Stimulated activated naive CD8-positive, alpha-beta T cell treated with anti-CD3 and anti-CD28 coated beads, Interleukin-15, amount 100 ng/mL, for 72 hours (primary cell): Measurements from ENCODE around the gene ATG7.
"Not testable (repeated sequence)": the region's sequence is repeated elsewhere in the genome, so short reads cannot be mapped to it uniquely, and the experiment has no call there.

Experiments used
- ATAC-seq: fragments of 150-1000 bp; cut with Tn5 transposase; 2 replicates; pipeline ENCODE4 v1.10.0; 2021; ENCODE audit warnings: mild to moderate bottlenecking, moderate library complexity
- DNase-seq, 2 donors: peaks; one replicate each; pipeline ENCODE4 v3.0.0; 2021 to 2022
- H3K27ac Mint-ChIP-seq, 2 donors: one replicate each; pipeline ENCODE4 v1.8.0; 2022; ENCODE audit warnings: mild to moderate bottlenecking in 2 of 2, mixed read lengths in 2 of 2, moderate library complexity in 2 of 2
- H3K27me3 Mint-ChIP-seq: one replicate; pipeline ENCODE4 v1.8.0; 2022; ENCODE audit warnings: mixed read lengths
- H3K4me1 Mint-ChIP-seq: one replicate; pipeline ENCODE4 v1.8.0; 2022; ENCODE audit warnings: mild to moderate bottlenecking, mixed read lengths
- H3K4me3 Mint-ChIP-seq, 2 donors: one replicate each; pipeline ENCODE4 v1.8.0; 2022; ENCODE audit warnings: mild to moderate bottlenecking in 2 of 2, mixed read lengths in 2 of 2, moderate library complexity in 1 of 2
- H3K9me3 Mint-ChIP-seq, 2 donors: one replicate each; pipeline ENCODE4 v1.8.0; 2022; ENCODE audit warnings: mixed read lengths in 2 of 2

The ATG7 gene

DNA sequence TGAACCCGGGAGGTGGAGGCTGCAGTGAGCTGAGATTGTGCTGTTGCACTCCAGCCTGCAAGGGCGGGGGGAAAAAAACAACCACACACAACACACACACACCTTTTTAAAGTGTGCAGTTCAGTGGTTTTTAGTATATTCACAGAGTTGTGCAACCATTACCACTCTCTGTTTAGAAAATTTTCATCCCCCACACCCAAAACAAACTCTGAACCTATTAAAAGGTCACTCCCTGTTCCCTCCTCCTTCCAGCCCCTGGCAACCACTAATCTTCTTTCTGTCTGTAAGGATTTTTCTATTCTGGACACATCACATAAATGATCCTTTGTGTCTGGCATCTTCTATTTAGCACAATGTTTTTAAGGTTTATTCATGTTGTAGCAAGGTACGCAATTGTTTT is 159.1 kb downstream of the ATG7 start:
- Mint-ChIP-seq H3K27me3 (no peaks in the 10 kb centered on the region), H3K4me1 (no peaks in the 10 kb centered on the region), H3K27ac (no peak overlapping the region), H3K4me3 (no peak overlapping the region), H3K9me3 (no peaks in the 10 kb centered on the region)
- no peak for DNase-seq
- ATAC-seq = no peak

DNA sequence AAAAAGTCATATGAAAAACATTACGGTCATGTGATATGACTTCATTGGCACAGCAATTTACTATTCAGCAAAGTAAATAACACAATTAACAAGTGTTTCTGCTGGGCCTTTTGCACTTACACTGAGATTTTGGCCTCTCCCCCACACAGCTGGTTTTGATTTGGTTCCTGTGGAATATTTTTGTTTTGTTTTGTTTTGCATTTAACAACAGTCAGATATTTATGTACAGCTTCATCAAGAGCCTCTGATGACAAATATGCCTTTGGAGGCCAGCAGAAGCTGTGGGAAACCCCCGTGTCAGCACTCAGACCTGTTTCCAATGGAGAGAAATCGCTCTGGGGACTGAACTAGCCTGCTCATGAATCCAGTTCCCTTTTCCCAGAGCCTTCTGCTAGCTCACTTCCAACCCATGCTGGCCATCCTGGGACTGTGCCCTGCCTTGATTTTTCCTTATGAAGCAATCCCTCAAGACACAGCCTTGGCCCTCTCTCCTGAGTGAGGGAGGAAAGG is 161.9 kb downstream of the ATG7 start:
- Mint-ChIP-seq H3K27ac (peak overlapping the region; percentile 15 to 74), H3K4me1 (no peaks in the 10 kb centered on the region), H3K9me3 (no peaks in the 10 kb centered on the region), H3K27me3 (no peaks in the 10 kb centered on the region), H3K4me3 (no peak overlapping the region)
- DNase-seq = no peak
- no peak for ATAC-seq

DNA sequence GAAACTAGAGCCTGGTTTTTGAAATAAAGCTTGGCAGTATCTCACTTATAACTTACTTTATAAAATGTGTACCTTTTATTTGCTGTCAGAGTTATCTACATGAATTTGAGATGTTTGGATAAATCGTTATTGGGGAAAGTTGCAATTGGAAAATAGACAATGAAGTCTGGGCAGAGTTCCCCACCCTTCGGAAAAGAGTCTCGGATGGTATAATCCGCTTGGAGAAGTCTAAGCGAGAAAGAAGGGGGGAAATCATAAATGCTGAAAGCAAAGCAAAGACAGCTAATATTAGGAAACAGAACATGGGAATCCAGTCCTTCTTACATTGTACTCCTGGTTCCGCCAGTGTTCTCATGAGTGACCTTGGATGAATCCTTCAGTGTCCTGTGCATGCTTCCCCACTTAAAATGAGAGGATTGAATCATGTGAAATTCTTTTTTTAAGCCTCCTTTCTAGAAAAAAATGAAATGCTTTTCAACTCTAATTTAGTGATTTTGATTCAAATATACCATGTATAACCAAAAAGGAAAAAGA is 162.4 kb downstream of the ATG7 start:
- no peak overlapping the region for H3K4me3 Mint-ChIP-seq
- no peaks in the 10 kb centered on the region for H3K9me3 Mint-ChIP-seq
- no peaks in the 10 kb centered on the region for H3K4me1 Mint-ChIP-seq
- ATAC-seq (no peak), DNase-seq (no peak)
- no peaks in the 10 kb centered on the region for H3K27me3 Mint-ChIP-seq
- peak overlapping the region in 1 of 2 donors; percentile 15 for H3K27ac Mint-ChIP-seq

DNA sequence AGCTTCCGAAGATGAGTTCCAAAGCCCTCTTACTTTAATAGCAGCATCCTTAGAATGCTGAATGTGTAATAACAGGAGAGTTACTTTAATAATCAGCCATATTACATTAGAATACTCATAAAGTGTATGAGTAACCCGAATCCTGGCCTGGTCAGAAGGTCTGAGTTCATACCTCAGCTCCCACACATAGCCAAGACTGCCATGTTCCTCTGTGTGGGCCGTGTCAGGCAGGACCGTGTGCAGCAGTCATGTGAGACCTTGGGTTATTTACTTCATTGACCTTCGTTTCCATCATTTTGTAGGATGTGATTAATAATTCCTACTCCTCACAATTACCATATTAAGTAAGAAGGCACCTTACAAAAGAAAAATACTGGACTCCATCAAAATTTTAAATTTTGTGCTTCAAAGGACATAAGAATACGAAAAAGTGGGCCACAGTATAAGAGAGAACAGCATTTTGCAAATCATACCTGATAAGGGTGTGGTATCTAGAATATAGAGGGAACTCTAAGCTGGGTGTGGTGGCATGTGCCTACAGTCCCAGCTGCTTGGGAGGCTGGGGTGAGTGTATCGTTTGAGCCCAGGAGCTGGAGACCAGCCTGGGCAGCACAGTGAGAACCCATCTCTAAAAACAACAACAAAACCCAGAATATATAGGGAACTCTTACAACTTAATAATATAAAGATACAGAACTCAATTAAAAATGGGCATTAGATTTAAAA is 163.4 kb downstream of the ATG7 start:
- no peak overlapping the region for H3K27ac Mint-ChIP-seq
- DNase-seq = no peak
- H3K9me3 Mint-ChIP-seq = no peaks in the 10 kb centered on the region
- H3K4me1 Mint-ChIP-seq = no peaks in the 10 kb centered on the region
- no peaks in the 10 kb centered on the region for H3K27me3 Mint-ChIP-seq
- H3K4me3 Mint-ChIP-seq = no peak overlapping the region
- no peak for ATAC-seq

DNA sequence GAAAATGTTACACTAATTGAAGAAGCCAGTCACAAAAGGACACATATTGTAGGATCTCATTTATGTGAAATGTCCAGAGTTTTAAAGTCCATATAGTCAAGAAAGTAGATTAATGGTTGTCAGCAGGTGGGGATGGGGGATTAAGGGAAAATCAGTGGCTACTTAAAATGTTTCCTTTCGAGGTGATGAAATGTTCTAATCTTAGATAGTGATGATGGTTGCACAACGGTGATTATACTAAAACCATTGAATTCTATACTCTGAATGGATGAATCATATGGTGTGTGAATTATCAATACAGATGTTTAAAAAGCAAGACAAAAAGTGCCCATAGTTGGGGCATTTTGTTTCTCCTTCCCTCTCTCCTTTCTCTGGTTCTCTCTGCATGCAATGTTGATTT is 164.6 kb downstream of the ATG7 start:
- H3K9me3 Mint-ChIP-seq = no peaks in the 10 kb centered on the region
- ATAC-seq (no peak), DNase-seq (no peak)
- no peak overlapping the region for H3K4me3 Mint-ChIP-seq
- H3K27me3 Mint-ChIP-seq = no peaks in the 10 kb centered on the region
- no peaks in the 10 kb centered on the region for H3K4me1 Mint-ChIP-seq
- H3K27ac Mint-ChIP-seq = no peak overlapping the region

DNA sequence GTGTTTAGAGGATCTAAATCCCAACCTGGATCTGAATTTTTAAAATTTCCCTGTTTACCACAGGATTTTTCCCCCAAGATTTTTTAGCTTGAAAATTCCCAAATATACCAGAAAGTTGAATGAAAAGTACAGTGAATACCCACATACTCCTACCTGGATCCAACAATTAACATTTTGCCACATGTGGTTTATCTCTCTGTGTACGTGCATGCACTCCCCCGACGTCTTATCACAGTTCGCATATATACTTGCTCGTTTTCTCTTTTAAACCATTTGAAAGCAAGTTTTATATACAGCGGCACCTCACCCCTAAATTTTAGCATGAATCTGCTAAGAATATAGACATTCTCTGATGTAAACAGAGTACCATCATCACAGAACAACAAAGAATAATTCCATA is 165.3 kb downstream of the ATG7 start:
- ATAC-seq (no peak), DNase-seq (no peak)
- Mint-ChIP-seq H3K4me3 (no peak overlapping the region), H3K9me3 (no peaks in the 10 kb centered on the region), H3K4me1 (no peaks in the 10 kb centered on the region), H3K27ac (no peak overlapping the region), H3K27me3 (no peaks in the 10 kb centered on the region)

DNA sequence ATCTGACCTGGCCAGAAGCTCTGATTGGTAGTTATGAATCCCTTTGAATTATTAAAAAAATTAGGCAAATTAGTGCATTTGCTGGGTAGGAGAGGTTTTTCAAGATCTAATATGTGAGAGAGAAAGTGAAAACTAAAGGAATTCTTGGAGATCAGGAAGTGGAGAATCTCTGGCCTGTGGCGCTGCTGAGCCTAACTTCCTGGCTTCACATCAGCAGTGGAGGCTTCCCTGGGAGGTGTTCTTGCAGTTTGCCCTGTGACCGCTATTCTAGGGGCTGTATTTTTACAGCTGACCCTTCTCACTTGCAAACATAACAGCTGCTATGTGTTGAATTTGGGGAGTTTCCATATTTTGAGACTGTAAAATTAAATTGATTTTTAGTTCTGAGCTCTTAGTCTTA is 166.4 kb downstream of the ATG7 start:
- H3K4me3 Mint-ChIP-seq = no peak overlapping the region
- no peaks in the 10 kb centered on the region for H3K9me3 Mint-ChIP-seq
- ATAC-seq (no peak), DNase-seq (no peak)
- H3K4me1 Mint-ChIP-seq = no peaks in the 10 kb centered on the region
- H3K27ac Mint-ChIP-seq = no peak overlapping the region
- H3K27me3 Mint-ChIP-seq = no peaks in the 10 kb centered on the region

DNA sequence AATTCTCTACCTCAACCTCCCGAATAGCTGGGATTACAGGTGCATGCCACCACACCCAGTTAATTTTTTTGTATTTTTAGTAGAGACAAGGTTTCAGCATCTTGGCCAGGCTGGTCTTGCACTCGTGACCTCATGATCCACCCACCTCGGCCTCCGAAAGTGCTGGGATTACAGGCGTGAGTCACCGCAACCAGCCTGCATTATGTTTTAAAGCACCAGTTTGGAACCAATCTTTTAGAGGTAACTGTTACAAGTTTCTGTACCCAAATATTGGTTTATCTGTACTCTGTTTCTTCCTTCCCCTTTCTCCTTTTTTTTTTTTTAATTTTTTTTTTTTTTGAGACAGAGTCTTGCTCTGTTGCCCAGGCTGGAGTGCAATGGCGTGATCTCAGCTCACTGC is 169.1 kb downstream of the ATG7 start:
- DNase-seq, H3K4me3 Mint-ChIP-seq, ATAC-seq, H3K27me3 Mint-ChIP-seq, H3K9me3 Mint-ChIP-seq, H3K27ac Mint-ChIP-seq, H3K4me1 Mint-ChIP-seq: not testable (repeated sequence)

DNA sequence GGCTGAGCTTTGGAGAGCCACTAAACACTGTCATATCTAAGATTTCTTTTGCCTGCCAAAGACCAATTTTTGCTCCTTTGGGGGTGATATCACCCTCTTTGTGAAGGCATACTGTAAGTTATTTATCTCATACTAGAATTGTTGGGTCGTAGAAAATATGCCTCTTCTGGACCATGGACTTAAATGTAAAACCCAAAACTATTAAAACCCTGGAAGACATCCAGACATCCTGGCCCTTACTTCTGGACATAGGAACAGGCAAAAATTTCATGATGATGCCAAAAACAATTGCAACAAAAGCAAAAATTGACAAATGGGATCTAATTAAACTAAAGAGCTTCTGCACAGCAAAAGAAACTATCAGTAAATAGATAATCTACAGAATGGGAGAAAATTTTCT is 172.2 kb downstream of the ATG7 start:
- Mint-ChIP-seq H3K9me3 (no peaks in the 10 kb centered on the region), H3K27me3 (no peaks in the 10 kb centered on the region), H3K27ac (no peak overlapping the region), H3K4me1 (no peaks in the 10 kb centered on the region), H3K4me3 (no peak overlapping the region)
- no peak for DNase-seq
- no peak for ATAC-seq

DNA sequence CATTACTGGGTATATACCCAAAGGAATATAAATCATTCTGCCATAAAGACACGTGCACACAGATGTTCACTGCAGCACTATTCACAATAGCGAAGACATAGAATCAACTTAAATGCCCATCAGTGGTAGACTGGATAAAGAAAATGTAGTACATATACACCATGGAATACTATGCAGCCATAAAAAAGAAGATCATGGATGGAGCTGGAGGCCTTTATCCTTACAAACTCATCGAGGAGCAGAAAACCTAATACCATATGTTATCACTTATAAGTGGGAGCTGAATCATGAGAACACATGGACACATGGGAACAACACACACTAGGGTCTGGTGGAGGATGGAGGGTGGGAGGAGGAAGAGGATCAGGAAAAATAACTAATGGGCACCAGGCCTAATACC is 173.0 kb downstream of the ATG7 start:
- H3K4me1 Mint-ChIP-seq, H3K27ac Mint-ChIP-seq: not testable (repeated sequence)

DNA sequence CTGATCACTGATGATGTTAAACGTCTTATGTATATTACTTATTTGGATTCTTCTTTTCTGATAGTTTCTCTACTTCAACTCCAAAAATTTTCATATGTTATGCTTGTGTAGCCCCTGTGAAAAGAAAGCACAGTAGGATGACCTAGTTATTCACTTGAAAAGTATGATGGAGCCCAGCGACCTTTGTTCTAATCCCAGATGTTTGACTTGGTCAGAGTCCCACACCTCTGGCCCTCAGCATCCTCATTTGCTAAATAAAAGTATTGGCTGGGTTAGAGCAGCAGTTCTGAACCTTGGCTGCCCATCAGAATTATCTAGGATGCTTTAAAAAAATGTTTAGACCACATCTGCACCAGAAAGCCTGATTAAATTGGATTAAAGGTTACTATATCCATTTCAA is 173.7 kb downstream of the ATG7 start:
- DNase-seq (no peak), ATAC-seq (no peak)
- Mint-ChIP-seq H3K4me1 (no peaks in the 10 kb centered on the region), H3K27ac (no peak overlapping the region), H3K9me3 (no peaks in the 10 kb centered on the region), H3K27me3 (no peaks in the 10 kb centered on the region), H3K4me3 (no peak overlapping the region)

More for the DNA sequence above, 173.0 kb downstream of the ATG7 start:
- not testable (repeated sequence) for H3K27me3 Mint-ChIP-seq, H3K4me3 Mint-ChIP-seq, ATAC-seq, H3K9me3 Mint-ChIP-seq, DNase-seq

DNA sequence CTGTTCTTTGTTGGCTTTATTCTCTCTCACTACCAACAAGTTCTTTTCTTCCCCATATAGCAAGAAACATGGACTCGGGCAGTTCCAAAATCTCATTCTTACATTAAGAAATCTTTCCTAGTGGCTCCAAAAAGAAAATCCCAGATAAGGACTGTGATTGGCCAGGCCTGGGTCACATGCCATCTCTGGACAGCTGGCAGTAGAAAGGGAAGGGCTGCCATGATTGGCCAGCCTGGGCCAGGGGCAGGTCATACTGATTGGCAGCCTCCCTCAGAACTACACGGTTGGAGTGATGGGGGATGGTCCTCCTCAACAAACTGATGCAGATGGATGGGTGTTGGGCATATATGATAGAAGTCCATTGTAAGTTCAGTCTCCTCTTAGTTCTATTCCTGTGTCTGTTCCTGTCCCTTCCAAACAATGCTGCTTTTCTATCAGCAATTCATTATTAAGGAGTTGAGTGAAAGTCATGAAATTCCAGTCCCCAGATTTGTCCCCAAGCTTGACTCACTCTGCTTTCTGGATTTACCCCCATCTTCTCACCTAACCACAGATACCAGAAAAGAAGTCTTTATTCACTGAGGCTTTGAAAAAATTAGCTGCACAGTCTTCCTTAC is 175.5 kb downstream of the ATG7 start:
- Mint-ChIP-seq H3K4me3 (no peak overlapping the region), H3K27ac (no peak overlapping the region), H3K27me3 (no peaks in the 10 kb centered on the region), H3K9me3 (no peaks in the 10 kb centered on the region), H3K4me1 (no peaks in the 10 kb centered on the region)
- DNase-seq (no peak), ATAC-seq (no peak)

DNA sequence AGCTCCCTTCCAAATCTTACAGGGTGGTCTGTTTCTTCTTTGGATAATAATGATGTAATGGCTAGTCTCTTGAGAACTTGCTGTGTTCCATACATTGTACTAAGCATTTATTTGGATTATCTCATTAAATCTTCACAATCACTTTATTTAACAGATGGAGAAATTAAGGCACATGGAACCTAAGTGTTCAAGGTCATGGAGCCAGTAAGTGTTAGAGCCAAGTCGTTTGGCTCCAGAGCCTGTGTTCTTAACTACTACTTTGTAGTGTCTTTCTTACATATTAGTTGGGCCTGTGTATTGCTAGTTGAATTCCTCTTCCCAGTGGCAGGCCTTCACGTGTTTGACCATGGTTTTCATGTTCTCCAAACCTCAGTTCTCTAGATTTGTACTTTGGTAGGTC is 177.8 kb downstream of the ATG7 start:
- peaks cover 10% of the 10 kb centered on the region for H3K4me1 Mint-ChIP-seq
- DNase-seq (no peak), ATAC-seq (no peak)
- no peaks in the 10 kb centered on the region for H3K9me3 Mint-ChIP-seq
- no peak overlapping the region for H3K4me3 Mint-ChIP-seq
- H3K27me3 Mint-ChIP-seq = no peaks in the 10 kb centered on the region
- no peak overlapping the region for H3K27ac Mint-ChIP-seq

DNA sequence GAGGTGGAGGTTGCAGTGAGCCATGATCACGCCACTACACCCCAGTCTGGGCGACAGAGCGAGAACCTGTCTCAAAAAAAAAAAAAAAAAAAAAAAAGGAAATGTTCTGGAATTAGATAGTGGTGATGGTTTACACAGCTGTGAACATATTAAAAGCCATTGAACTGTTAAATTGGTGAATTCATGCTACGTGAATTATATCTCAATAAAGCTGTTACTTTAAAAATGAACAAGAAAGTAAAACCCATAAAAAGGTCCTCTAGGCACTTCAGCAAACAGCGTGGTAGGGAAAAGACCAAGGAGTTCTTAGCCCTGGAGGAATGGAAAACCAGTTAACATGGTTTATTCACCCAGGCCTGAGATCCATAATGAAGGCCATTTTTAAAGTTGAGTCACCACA is 180.1 kb downstream of the ATG7 start:
- no peaks in the 10 kb centered on the region for H3K9me3 Mint-ChIP-seq
- DNase-seq (no peak), ATAC-seq (no peak)
- no peak overlapping the region for H3K4me3 Mint-ChIP-seq
- no peak overlapping the region for H3K27ac Mint-ChIP-seq
- no peaks in the 10 kb centered on the region for H3K27me3 Mint-ChIP-seq
- H3K4me1 Mint-ChIP-seq = peaks cover 10% of the 10 kb centered on the region

DNA sequence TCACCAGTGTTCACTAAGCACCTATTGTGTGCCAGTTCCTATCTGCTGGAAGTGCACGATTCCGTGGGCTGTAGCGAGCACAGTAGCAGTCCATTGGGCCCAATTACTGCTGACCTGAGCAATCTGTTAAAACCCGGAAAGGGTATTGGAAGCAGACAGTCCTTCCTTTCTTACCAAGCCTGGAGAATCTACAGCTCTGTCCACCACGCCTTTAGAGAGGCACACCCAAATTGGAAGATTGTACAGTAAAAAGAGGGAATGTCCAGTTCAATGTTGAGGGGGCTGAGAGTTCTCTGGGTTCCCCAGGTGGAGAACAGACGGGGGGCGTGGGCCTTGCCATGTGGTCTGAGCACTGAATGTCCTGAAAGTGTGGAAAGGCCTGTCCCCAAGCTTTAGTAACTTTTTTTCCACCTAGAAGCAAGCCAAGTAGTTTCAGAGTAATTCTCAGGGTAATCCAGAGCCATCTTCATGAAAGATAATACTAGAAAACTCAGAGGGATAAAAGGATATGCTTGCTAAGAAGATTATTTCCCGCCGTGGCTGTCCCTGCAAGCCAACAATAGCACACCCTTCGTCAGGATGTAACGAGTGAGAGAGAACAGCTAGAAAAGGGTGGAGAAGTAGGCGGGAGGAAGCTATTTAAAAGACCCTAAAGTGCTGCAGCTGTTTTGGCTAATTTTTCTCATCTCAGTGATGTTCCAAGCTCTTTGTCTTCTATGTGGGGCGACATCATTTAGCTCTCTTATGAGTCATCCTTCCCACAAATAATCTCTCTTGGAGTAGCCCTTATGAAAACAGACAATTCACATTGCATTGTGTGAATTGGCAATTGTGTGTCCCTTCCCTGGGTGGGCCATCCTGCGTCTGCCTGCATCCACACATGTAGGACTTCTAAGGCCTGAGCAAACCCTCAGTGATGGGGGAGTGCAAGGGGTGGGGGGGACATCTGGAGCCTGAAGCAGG is 181.0 kb downstream of the ATG7 start:
- no peak for DNase-seq
- no peaks in the 10 kb centered on the region for H3K27me3 Mint-ChIP-seq
- peaks cover 10% of the 10 kb centered on the region for H3K4me1 Mint-ChIP-seq
- H3K9me3 Mint-ChIP-seq = no peaks in the 10 kb centered on the region
- H3K4me3 Mint-ChIP-seq = no peak overlapping the region
- no peak for ATAC-seq
- H3K27ac Mint-ChIP-seq = no peak overlapping the region

DNA sequence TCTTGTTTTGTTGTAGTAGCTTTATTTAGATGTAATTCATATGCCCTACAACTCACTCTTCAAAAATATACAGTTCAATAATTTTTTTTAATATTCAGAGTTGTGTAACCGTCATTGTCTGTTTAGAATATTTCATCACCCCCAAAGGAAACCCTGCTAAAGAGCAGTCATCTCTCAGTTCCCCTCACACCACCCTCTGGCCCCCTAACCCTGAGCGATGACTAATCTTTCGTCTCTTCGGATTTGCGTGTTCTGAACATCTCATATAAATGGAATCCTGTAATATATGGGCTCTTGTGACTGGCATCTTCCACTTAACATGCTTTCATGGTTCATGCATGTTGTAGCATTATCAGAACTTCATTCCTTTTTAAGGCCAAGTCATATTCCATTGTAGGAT is 183.8 kb downstream of the ATG7 start:
- Mint-ChIP-seq H3K27me3 (no peaks in the 10 kb centered on the region), H3K9me3 (no peaks in the 10 kb centered on the region), H3K4me3 (no peak overlapping the region), H3K4me1 (peaks cover 10% of the 10 kb centered on the region), H3K27ac (peak overlapping the region in 1 of 2 donors; percentile 34)
- DNase-seq (no peak), ATAC-seq (no peak)
